ENCODE data around the gene OXCT2.
"Not testable (repeated sequence)": the region's sequence is repeated elsewhere in the genome, so short reads cannot be mapped to it uniquely, and the experiment has no call there.

GRCh38 chr1:39786303-39787107 lies 15.4 kb upstream of the OXCT2 start:
- not testable (repeated sequence) for TF ChIP-seq CTCF, EZH2 (IDR thresholded peaks at IDR 0.05)

Data from neural progenitor cell (in vitro differentiated cells).